Measurements from ENCODE around the gene FAHD1. TPM values are rescaled to one million over a fixed set of nuclear protein-coding genes. Genes with fewer than 3 reads are reported as not detected.

FAHD1 gene
- total and polyA plus RNA-seq, 9 of the 15 experiments (the other 6 are each of a cell fraction or from before 2014, with no cell fraction given): 2.2 to 20.9 (median 10.7) TPM

- TF ChIP-seq ZBTB49 (CRISPR knock-in tag; IDR thresholded peaks at IDR 0.05; ENCODE audit: borderline replicate concordance) (no peak), ZNF449 (CRISPR knock-in tag; IDR thresholded peaks at IDR 0.05) (no peak), AFF1 (IDR thresholded peaks at IDR 0.05; ENCODE audit: low read depth in 1 of 2, partially characterized antibody in 2 of 2) (no peak), ILF3 (IDR thresholded peaks at IDR 0.05; ENCODE audit: borderline replicate concordance) (no peak; the same call in 1 of the 2 replicates), NR3C1 (CRISPR knock-in tag; IDR thresholded peaks at IDR 0.05) (no peak), ZNF75A (CRISPR knock-in tag; IDR thresholded peaks at IDR 0.05) (no peak), ATF6 (CRISPR knock-in tag; IDR thresholded peaks at IDR 0.05) (no peak), EZH2 (IDR thresholded peaks at IDR 0.05; ENCODE audit: borderline replicate concordance, low read depth, low read length) (no peak), ARID1B (IDR thresholded peaks at IDR 0.05) (no peak), ARNT (IDR thresholded peaks at IDR 0.05) (no peak), SAFB (IDR thresholded peaks at IDR 0.05; ENCODE audit: borderline replicate concordance, low read depth, low read length) (peak; percentile 51; the same call in 1 of the 2 replicates), CCAR2 (IDR thresholded peaks at IDR 0.05; ENCODE audit: low read depth, low read length) (no peak), ZNF583 (CRISPR knock-in tag; IDR thresholded peaks at IDR 0.05) (no peak)
Observed at GRCh38 chr16:1782408-1783264, 44.4 kb upstream of the FAHD1 start, which contains the start of the genes NUBP2 and SPSB3 (continued).

Data from K562 (cell line).